Uterus (tissue), 2 donors: ENCODE results near the gene DMGDH.

Source experiments
- CTCF ChIP-seq, 4 experiments: fragments of 200-600 bp in 2 of 4; fragments of 450-650 bp in 2 of 4; sonication (generic) in 2 of 4; IDR thresholded peaks; one replicate each; pipeline ENCODE4 v1.5.1; 2016 to 2019; ENCODE audit warnings: antibody characterized with exemption in 4 of 4, mild to moderate bottlenecking in 2 of 4, moderate library complexity in 1 of 4
- POLR2A ChIP-seq, 2 donors: fragments of 450-650 bp; IDR thresholded peaks; one replicate each; pipeline ENCODE4 v1.6.1; 2016; ENCODE audit warnings: antibody characterized with exemption in 2 of 2, mild to moderate bottlenecking in 1 of 2, moderate library complexity in 1 of 2

DNA sequence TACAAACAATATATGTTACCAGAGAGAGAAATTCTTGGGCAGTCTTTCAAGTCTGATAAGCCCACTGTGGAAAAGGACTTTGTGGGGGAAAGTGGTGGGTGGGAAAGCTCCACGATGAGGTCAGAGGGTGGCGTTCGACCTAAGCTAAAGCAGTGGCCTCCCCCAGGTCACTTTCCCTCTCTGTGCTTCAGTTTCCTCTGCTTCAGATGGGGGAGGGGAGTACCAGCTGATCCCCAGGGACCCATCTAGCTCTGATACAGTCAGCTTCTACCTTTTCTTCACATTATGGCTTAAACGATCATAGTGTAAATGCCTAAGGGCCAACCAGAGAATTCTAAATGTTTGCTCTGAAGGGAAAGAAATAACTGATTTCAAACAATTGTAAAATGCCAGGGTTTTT, 47.7 kb downstream of the DMGDH start:
- TF ChIP-seq CTCF (IDR thresholded peaks at IDR 0.05) = no peak
- no peak for TF ChIP-seq POLR2A (IDR thresholded peaks at IDR 0.05)
